Glomerular visceral epithelial cell (primary cell): Measurements from ENCODE around the gene GALR3.

Source experiments
- DNase-seq: peaks from one replicate; pipeline ENCODE4 v3.0.0-alpha.2; 2016; ENCODE audit errors: extremely low spot score

The GALR3 gene

GRCh38 chr22:37865510-37865909 is 42.3 kb downstream of the GALR3 start:
- no peak for DNase-seq

- DNase-seq = no peak
These were observed 47.1 kb downstream of the GALR3 start for GRCh38 chr22:37870273-37870672.
